Tibial artery (tissue), 4 donors: ENCODE results near the gene VASN.

Experiments used
- DNase-seq, 2 donors: peaks; one replicate each; pipeline ENCODE4 v3.0.0-alpha.2; 2019
- H3K27ac ChIP-seq, 2 donors: fragments of 200-600 bp; sonication (generic) in 1 of 2; 1 replicate in 1 of 2; 2 replicates in 1 of 2; pipeline ENCODE4 v1.5.1; 2018 to 2019; ENCODE audit warnings: mild to moderate bottlenecking in 1 of 2
- H3K27me3 ChIP-seq, 2 donors: fragments of 200-600 bp; sonication (generic) in 1 of 2; one replicate each; pipeline versions ENCODE4 v1.5.1 to v1.6.0; 2016 to 2019
- H3K36me3 ChIP-seq, 3 donors: fragments of 200-600 bp; sonication (generic) in 2 of 3; one replicate each; pipeline ENCODE4 v1.5.1; 2016 to 2019; ENCODE audit warnings: mild to moderate bottlenecking in 2 of 3
- H3K4me1 ChIP-seq, 4 donors: fragments of 200-600 bp; sonication (generic) in 2 of 4; 1 replicate in 3 of 4; 2 replicates in 1 of 4; pipeline ENCODE4 v1.5.1; 2016 to 2019
- H3K4me3 ChIP-seq, 2 donors: fragments of 200-600 bp; sonication (generic) in 1 of 2; 1 replicate in 1 of 2; 2 replicates in 1 of 2; pipeline ENCODE4 v1.5.1; 2018 to 2019; ENCODE audit warnings: mild to moderate bottlenecking in 2 of 2
- H3K9me3 ChIP-seq, 3 donors: fragments of 200-600 bp; sonication (generic) in 1 of 3; one replicate each; pipeline ENCODE4 v1.5.1; 2016 to 2019
- CTCF ChIP-seq, 2 experiments: fragments of 200-600 bp in 1 of 2; fragments of 450-650 bp in 1 of 2; IDR thresholded peaks; one replicate each; pipeline ENCODE4 v1.5.1; 2017 to 2019; ENCODE audit warnings: antibody characterized with exemption in 2 of 2, mild to moderate bottlenecking in 1 of 2, moderate library complexity in 1 of 2
- intact Hi-C: fragments of 100-400 bp; cut with DNase I; formaldehyde crosslinking; loops from one replicate; pipeline ENCODE4 v1.15.0; 2023; ENCODE audit warnings: low total_unique reads

The VASN gene

GRCh38 chr16:4404247-4404966, 32.8 kb downstream of the VASN start:
- no peak for DNase-seq
- peaks cover 4 to 71% (median 49%) of the 10 kb centered on the region in 3 donors for H3K36me3 ChIP-seq
- no peak overlapping the region for H3K4me3 ChIP-seq
- no peak overlapping the region for H3K27ac ChIP-seq
- H3K4me1 ChIP-seq: peaks cover 0 to 8% (median 5%) of the 10 kb centered on the region in 4 donors
- intact Hi-C loops: loop anchor here (10.0 kb wide), 1 partner anchor 140 kb away; no protein-coding TSS in a partner anchor
- H3K27me3 ChIP-seq: no peaks in the 10 kb centered on the region
- TF ChIP-seq CTCF (IDR thresholded peaks at IDR 0.05): peak; percentile 34 to 40
- no peaks in the 10 kb centered on the region for H3K9me3 ChIP-seq

- no peak for TF ChIP-seq CTCF (IDR thresholded peaks at IDR 0.05)
- no peaks in the 10 kb centered on the region for H3K27me3 ChIP-seq
- no peaks in the 10 kb centered on the region for H3K9me3 ChIP-seq
- DNase-seq: no peak
- no peak overlapping the region for H3K27ac ChIP-seq
- H3K4me3 ChIP-seq: no peak overlapping the region
- intact Hi-C loops: loop anchor here (10.0 kb wide), 1 partner anchor 140 kb away; no protein-coding TSS in a partner anchor
- H3K4me1 ChIP-seq: peaks cover 0 to 8% (median 5%) of the 10 kb centered on the region in 4 donors
- H3K36me3 ChIP-seq: peaks cover 4 to 78% (median 49%) of the 10 kb centered on the region in 3 donors
These were observed 33.5 kb downstream of the VASN start for GRCh38 chr16:4404967-4405696.

GRCh38 chr16:4407543-4408322, 36.1 kb downstream of the VASN start:
- intact Hi-C loops: loop anchor here (10.0 kb wide), 1 partner anchor 143 kb away; no protein-coding TSS in a partner anchor
- DNase-seq: peak in 1 of 2 donors; percentile 62
- Histone ChIP-seq H3K36me3 (peaks cover 4 to 76% (median 56%) of the 10 kb centered on the region in 3 donors), H3K27me3 (no peaks in the 10 kb centered on the region), H3K9me3 (no peaks in the 10 kb centered on the region), H3K27ac (no peak overlapping the region), H3K4me1 (peaks cover 0 to 11% (median 2%) of the 10 kb centered on the region in 4 donors), H3K4me3 (no peak overlapping the region)
- TF ChIP-seq CTCF (IDR thresholded peaks at IDR 0.05): no peak

- no peaks in the 10 kb centered on the region for H3K9me3 ChIP-seq
- intact Hi-C loops: loop anchor here (10.0 kb wide), 1 partner anchor 144 kb away; no protein-coding TSS in a partner anchor
- TF ChIP-seq CTCF (IDR thresholded peaks at IDR 0.05): no peak
- peaks cover 4 to 70% (median 52%) of the 10 kb centered on the region in 3 donors for H3K36me3 ChIP-seq
- H3K27ac ChIP-seq: no peak overlapping the region
- peak in 1 of 2 donors; percentile 50 for DNase-seq
- no peaks in the 10 kb centered on the region for H3K27me3 ChIP-seq
- H3K4me3 ChIP-seq: no peak overlapping the region
- peaks cover 0 to 10% (median 2%) of the 10 kb centered on the region in 4 donors for H3K4me1 ChIP-seq
These were observed 36.7 kb downstream of the VASN start for GRCh38 chr16:4408323-4408690.
